Raji (cell line): ENCODE data around the gene SLC35A2.

ENCODE experiments used
- POLR2A ChIP-seq: IDR thresholded peaks from 2 replicates; pipeline ENCODE4 v1.6.1; 2011; ENCODE audit warnings: low read depth, low read length, control low read depth; ENCODE audit not compliant: insufficient read depth

Gene SLC35A2

DNA sequence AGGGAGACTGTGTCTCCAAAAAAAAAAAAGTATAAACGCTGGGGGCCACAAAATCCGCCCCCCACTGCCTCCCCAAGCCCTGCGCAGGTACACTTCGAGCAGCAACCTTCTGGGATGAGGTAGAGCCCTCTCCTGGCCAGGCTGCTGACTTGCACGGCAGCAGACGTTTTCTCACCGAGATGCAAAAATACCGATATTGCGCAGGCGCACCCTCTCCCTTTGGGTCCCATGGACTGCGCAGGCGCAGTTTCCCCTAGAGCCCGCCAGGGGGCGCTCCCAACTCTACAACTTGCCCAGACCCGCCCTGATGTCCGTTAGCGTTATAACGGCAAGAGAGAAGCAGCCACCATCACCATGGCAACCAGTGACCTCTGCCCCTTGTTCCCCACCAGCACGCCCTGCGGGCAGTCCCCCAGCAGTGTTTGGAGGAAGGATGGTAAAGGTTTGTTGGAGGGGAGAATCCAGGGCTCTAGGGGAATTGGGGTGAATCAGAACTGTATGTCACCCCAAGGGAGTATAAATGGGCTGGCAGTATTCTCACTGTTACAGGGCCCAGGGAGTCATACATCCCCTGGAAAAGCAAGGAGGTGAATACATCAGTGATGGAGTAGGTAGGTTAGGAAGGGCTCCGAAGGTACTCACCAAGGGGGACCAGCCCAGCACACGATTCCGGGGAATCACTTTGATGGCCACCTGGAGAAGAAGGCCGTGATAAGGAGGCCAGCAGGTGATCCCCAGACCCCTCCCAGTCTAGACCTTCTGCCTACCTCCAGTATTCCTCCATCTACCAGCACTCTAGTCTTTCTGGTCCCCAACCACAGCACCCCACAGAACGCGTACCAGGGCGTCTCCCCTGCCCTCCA is 5.9 kb upstream of the SLC35A2 start:
- no peak for TF ChIP-seq POLR2A

DNA sequence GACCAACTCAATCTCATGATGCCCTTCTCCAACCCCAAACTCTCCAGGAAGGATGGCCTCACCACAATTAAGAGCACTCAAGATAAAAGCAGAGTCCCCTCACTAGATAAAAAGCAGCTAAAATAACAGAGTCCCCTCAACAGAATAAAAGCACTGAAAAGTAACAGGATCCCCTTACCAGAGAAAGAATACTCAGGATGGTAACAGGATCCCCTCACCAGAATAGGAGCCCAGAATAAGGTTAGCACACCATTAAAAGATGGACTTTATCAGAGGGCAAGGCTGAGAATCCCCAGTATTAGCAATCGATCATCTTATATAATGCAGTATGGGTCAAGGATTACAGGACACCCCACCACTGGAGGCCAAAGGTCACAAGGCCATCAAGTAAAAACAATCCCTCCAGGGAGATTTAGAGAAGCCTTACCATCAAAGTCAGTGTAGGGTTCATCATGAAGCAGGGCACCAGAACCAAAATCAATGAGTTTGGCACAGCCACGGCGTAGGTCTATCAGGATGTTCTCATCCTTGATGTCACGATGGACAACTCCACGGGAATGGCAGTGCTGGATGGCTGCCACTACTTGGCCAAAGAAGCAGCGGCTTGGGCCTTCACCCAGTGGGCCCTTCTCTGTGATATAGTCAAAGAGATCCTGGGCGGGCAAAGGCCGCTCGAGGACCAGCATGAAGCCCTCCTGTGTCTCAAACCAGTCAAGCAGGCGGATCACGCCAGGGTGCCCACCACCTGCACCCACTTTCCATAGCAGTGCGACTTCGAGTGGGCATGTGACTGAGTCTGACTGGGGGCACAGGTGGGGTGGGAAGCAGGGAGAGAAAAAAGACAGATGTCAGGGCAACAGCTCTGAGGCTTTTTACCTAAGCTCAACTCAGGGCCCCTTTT is 3.4 kb upstream of the SLC35A2 start:
- no peak for TF ChIP-seq POLR2A

DNA sequence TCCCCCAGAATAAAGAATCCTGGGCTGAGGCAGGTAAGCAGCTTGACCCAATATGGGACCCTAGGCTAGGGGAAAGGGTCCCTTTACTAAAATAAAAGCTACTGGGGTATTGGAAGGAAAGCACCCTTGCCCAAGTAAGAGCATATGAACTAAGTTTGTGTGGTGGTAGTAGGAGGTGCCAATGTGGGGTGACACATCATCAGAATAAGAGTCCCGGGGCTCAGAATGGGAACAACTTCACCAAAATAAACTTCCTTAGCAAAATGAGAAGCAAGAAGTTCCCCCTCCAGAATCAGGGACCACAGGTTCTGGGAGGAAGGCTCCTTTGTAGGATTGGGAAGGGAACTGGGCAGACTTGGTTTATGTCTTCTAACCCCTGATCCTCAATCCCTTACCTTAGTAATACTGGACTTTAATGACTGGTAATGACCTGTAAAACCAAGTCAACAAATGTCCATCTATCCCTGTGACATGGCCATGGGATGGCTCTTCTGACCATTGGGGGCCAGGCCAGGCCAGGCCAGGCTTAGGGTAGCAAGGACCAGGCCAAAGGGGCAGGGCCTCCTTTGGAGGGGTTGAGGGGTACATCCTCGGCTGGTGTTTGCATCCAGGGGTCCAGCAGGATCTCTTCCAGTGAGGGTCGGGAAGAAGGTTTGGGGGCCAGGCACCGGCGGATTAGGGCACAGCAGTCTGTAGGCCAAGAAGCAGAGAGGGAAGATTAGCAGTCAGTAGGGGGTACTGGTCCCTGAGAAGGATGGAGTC is 2.3 kb upstream of the SLC35A2 start:
- TF ChIP-seq POLR2A = no peak

DNA sequence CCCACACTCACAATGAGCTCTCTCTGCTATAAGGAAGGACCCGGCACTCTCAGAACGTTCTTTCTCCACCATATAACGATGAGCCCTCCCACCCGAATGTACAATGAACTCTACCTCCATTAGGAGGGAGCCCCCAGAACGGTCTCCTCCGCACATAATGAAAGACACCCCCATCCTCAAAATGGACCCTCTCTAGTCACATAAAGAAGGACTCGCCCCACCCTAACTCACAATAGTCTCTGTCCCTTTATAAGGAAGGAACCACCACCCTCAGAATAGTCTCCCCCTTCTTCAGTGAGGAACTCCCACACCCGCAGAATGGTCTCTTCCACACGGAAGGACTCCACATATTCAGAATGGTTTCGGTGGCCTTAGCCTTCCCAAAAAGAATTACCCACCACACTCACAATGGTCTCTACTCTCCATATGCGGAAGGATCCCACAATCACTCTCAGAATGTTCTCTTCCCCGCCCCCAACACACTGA is 477 bp downstream of the SLC35A2 start:
- no peak for TF ChIP-seq POLR2A

DNA sequence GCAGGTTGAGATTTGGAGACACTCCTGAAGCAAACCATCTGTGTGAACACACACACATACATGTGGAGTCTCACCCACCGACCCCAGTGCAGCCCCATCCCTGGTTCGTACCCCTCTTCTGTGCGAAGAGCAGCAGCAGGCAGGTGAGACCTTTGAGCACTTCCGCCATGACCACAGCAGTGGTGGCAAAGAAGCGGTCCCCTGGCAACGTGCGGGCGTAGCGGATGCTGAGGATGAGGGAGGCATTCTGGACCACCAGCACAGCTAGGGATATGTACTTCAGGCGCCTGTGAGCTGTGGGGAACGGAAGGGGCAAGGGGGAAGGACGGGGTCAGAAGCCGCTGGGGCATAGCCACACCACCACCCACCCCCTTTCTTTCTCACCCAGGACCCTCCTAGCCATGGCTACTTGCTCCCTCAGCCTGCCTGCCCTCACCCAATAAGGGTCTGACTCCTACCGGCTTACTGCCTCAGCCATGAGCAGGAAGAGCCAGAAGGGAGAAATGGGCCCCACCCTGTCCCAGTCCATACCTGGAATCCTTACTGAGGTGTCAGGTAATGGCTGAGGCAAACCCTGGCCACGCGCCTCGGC is 1.6 kb downstream of the SLC35A2 start:
- no peak for TF ChIP-seq POLR2A

DNA sequence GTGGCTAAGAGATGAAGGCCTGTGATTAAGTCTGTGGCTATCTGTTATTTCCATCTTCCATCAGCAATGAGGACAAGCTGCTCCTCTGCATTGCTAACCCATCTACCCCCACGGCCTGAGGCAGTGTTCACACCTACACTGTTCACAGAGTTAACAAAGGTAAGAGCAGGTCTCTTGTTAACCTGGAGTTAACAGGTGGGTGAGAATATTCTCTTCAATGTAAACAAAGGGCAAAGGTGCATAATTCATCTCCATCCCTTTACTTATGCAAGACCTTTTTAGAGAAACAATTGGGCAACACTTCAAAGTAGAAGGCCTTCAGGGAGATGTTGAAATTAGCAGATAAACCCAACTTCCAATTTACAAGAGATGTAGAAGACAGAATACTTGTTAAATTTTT is 2.8 kb downstream of the SLC35A2 start:
- TF ChIP-seq POLR2A = no peak

DNA sequence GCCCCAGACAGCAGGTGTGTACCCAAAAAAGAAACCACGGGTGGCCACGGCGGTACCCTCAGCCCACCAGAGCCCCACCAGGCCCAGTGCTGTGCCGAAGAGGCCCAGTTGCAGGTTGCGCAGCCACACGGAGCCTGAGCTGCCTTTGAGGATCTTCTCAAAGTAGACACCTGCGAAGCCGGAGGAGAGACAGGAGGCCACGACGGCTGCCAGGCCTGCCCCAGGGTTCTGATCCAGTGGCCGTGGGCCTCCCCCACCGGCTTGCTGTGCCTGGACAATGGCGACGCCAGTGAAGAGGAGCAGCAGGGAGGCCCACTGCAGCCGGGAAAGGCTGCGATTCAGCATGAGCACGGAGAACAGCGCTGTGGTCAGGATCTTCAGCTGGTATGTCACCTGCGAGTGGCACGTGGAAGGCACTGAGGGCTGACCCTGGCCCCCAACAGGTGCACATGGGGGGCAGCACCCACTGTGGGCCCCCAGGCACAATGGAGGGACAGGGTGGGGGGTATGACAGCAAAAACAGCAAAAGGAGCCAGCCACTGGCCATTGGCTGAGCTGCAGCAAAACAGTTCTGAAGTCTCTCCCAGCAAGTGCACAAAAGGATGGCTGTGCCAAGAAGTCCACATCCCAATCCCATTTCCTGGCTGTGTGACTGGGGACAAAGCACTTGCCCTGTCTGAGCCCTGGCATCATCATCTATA is 6.2 kb downstream of the SLC35A2 start:
- no peak for TF ChIP-seq POLR2A

DNA sequence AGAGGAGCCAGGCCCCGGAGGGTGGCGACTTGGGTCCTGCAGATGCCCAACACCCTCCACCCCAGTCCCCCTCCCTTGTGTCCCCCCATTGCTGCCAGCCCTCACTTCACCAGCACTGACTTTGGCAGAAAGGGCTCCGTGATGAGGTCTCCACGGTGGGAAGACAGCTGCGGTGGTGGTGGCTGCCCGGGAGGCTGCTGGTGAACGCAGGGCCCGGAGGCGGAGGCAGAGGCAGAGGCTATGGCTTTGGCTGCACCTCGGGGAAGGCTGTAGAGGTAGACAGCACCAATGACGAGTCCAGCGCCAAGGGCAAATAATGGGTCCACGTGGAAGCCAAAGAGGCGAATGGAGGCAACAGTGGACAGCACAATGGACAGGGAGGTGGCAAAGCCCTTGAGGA is 6.8 kb downstream of the SLC35A2 start:
- TF ChIP-seq POLR2A = no peak

DNA sequence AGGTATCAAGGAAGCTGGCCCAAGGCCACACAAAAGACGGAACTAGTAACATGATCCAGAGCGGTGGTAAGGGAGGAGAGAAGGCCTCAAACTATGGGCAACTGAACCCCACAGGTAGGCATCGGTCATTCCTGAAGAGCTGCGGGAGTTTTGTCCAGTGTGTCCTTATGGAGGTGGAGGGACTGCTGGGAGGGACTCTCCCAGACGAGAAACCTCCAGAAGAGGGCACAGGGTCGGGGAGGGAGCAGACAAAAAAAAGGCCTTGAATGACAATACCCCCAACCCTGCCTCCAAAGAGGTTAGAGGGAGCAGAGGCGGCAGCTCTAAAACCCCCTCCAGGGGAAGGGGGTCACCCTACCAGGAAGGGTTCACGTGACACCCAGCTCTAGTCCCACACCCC is 7.3 kb downstream of the SLC35A2 start:
- no peak for TF ChIP-seq POLR2A

DNA sequence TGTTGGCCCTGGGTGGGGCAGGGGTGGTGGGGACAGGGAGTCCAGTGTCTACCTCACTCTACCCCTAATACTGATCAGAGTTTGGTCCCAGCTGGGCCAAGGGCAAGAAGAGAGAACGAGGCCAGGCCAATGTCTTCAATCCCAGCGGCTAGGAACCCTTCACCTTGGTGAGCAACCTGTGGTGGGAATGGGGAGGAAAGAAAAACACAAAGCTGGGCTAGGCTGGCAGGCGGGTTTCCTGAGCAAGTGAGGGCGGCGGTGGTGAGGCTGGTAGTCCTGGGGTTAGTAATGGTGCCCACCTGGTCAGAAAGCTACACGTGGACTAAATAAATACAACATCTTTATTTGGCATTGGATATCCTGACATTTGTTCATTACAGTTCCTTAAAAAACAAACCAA is 8.2 kb downstream of the SLC35A2 start:
- no peak for TF ChIP-seq POLR2A

DNA sequence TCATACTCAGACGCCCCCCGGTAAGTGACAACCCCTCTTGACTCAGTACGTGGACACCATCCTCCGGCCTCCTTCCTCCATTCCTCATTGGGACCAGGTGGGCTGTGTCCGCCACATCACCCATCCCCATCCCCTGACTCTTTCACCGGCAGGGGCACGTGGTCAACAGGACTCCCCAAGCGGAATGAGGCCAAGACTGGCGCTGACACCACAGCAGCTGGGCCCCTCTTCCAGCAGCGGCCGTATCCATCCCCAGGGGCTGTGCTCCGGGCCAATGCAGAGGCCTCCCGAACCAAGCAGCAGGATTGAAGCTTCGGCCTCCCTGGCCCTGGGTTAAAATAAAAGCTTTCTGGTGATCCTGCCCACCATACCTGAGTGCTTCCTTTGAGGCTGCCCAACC is 8.7 kb downstream of the SLC35A2 start:
- TF ChIP-seq POLR2A = no peak

DNA sequence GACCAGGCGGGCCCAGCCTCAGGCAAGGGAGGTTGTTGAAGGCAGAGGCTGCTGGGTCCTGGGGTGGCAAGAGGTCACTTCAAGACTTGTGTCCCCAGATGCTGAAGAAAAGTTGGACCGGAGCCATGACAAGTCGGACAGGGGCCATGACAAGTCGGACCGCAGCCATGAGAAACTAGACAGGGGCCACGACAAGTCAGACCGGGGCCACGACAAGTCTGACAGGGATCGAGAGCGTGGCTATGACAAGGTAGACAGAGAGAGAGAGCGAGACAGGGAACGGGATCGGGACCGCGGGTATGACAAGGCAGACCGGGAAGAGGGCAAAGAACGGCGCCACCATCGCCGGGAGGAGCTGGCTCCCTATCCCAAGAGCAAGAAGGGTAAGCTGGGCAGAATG is 9.3 kb downstream of the SLC35A2 start:
- no peak for TF ChIP-seq POLR2A

DNA sequence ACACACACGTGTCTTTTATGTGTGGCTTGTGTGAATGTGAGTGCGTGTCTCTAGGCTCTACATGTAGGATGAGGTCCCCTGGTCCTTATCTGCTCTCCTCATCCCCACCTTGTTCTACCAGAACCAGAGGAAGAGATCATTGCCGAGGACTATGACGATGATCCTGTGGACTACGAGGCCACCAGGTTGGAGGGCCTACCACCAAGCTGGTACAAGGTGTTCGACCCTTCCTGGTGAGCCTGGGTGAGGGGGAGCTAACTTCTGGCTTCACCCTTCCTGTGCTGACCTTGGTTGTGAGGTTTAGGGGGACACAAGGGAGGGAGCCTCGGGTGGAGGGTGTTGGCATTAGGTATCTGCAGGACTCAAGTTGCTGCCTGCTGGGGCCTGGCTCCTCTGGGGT is 10.4 kb downstream of the SLC35A2 start:
- no peak for TF ChIP-seq POLR2A

DNA sequence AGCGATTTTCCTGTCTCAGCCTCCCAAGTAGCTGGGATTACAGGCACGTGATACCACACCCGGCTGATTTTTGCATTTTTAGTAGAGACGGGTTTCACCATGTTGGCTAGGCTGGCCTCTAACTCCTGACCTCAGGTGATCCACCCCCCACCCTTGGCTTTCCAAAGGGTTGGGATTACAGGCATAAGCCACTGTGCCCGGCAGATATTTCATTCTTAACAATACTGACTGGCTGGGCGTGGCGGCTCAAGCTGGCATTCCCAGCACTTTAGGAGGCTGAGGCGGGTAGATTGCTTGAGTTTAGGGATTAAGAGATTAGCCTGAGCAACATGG is 12.4 kb downstream of the SLC35A2 start:
- TF ChIP-seq POLR2A = no peak

DNA sequence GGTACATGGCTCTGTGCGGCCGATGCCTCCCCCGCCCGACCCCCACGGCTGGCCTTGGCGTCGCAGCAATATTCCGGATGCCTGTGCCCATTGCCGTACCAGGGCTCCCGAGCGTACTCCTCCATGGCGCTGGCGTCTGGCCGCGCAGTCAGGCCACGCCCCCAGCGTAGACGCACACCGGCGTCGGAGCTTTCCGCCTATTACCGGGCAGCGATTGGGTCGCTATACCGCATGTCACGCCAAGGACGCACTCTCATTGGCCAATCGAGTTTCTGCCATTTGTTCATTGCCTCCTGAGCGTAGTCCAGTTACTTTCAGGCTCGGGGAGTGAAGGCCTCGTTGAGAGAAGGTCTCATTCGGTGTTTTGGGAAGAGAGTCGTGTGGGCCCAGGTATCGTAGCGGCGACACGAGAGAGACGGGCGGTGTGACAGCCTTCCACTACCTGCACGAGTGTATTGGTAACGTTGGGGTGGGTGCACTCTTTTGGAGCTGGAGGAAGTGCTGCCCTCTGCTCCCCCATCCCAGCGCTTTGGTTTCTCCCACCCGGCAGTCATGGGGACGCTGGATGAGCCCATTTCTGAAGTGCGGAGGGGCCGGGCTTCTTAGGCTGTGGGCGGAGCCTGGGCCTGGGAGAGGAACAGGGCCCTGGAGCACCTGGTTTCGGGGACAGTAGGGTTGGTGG is 13.7 kb downstream of the SLC35A2 start, which contains the start of the genes PQBP1 and TIMM17B:
TSS of gene PQBP1 (plus strand) at position 306 of the 682 bp plus-strand sequence. CDS start 580 bp downstream, outside the sequence.
TSS of gene TIMM17B (minus strand) at position 144 of the 682 bp plus-strand sequence. CDS start at position 125, 19 bp downstream.
- peak; percentile 87 for TF ChIP-seq POLR2A
